GM21619 (cell line): ENCODE data around the gene MRPS34.

Experiments
- ATAC-seq: cut with Tn5 transposase; IDR thresholded peaks from one replicate; pipeline ENCODE4 v1.9.1; 2021; ENCODE audit not compliant: unreplicated experiment

Gene MRPS34

DNA sequence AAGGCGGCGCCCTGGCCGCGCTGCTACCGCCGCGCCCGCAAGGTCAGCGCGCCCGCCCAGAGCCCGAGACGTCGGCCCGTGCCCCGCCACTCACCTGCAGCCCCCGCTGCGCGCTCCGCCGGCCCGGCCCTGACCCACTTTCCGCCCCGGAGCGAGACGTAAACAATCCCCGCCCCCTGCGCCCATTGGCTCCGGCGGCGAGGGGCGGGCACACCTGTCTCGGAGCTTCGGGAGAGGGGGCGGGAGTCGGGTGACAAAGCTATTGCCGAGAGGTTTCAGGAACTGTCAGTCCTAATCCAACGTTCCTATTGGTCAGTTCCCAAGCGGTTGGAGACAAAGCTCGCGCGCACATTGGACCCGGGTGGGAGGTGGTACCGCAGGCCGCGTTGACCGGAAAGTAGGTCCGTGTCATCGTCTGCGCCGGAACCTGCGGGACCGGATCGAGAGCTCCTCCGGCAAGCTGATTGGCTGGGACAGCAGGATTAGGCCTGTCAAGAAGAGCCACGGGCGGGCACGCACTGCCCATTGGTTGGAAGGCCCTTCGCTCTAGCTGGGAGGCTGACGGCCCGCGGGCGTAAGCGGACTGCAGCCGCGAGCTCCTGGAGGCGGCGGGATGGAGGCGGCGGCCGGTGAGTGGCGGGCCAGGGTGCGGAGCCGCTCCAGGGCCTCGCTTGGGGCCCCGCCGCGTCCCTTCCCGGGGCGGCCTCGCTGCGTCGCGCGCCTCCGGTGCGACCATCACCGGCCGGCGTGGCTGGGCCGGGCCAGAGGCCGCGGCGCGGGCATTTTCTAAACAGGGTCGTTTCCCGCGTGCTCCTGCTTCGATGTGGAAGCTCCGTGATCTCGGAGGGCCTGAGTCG, 9.7 kb upstream of the MRPS34 start, which contains the start of the genes NUBP2 and SPSB3:
Gene NUBP2 (plus strand): TSS at position 553 of the 857 bp plus-strand sequence. CDS start 61 bp downstream, at position 614.
Gene SPSB3 (minus strand): TSS at position 164 of the 857 bp plus-strand sequence. CDS start 1,088 bp downstream, outside the sequence.
- ATAC-seq = peak; percentile 79

GRCh38 chr16:1781758-1782407, 8.9 kb upstream of the MRPS34 start:
- ATAC-seq = peak; percentile 4

DNA sequence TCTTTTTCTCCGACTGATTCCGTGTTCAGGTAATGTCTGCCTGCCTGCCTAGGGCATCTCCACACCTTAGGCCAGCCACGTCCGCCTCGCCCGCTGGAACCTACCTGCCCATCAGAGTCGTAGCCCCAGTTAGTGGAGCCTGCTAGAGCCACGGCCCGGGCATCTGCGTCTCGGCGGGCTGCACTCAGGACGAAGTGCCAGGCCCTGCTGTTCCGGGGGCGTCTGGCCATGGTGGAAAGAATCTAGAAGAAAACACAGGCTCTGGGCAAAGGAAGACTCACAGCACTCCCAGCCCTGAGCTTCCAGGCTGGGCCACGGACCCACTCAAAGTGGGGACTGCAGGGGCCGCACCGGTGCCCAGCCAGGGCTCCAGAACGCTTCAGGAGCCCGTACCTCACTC, 8.3 kb upstream of the MRPS34 start:
- ATAC-seq = no peak

GRCh38 chr16:1780677-1781072, 7.7 kb upstream of the MRPS34 start:
- no peak for ATAC-seq

GRCh38 chr16:1779741-1780676, 7.1 kb upstream of the MRPS34 start:
- ATAC-seq = no peak

DNA sequence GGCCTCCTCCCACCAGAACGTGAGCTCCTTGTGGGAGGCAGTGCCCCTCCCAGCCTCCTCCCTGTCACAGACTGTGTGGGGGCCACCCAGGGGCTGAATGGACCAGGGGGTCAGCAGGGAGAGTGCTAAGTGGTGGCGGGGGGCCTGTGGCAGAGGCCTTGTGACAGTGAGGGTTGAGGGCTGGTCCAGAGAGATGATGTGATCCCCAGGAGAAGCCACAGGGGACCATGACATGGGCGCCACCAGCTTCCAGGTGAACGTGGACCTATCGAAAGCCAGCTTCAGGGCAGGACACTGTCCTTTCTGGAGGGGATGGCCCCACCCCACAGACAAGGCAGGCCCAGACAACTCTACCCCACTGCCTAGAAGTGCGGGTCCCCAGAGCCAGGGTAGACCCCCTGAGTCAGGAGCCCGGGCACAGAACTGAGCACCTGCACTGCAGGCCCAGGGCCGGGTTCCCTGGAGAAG, 6.3 kb upstream of the MRPS34 start:
- ATAC-seq = no peak

- no peak for ATAC-seq
Measured at GRCh38 chr16:1778200-1779179, 5.6 kb upstream of the MRPS34 start.

DNA sequence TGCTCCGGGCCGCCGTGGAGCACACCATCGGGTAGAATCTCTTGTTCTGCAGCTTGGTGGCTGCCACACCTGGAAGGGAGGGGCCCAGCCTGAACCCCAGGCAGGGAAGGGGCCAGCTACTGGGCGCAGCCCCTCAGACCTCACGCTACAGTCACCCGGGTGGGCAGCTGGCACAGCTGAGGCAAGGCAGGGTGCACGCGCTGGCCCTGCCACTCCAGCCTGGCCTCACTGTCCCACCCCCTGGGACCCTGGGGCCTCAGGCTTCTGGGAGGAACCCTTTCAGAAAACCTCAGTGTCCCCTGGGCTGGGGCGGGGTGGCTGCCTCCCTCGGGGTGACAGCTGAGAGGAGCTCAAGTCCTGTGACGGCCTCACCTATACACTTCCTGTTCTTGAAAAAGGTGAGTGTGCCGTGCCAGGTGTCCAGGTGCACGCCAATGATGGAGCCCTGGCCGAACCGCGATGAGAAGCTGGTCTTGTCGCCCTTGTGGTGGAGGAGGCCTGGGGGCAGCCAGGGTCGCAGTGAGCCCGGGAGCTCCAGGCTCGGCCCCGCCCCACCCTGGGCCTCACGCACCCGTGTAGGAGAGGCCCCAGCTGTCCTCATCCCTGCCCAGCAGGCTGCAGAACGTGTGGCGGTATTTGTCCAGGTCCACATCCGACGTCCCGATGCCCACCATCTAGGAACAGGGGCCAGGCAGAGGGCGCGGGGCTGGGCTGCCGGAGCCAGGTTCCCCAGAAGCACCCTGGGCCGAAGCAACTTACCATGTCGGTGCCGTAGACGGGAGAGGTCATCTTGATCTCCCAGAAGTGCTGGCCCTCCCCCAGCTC, 4.7 kb upstream of the MRPS34 start:
- no peak for ATAC-seq

GRCh38 chr16:1776991-1777374, 4.0 kb upstream of the MRPS34 start:
- ATAC-seq = no peak

DNA sequence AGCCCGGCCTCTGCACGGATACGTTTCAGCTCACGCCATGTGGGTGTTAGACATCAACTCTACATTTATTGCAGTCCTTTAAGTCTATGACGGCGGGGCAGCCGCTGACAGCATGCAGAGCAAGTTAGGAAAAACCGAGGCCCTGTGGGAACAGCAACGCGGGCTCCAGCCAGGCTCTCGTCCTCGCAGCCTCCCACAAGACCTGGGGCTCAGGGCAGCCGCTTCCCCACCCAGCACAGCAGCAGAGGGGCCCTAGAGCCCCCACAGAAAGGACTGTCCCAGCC, 3.7 kb upstream of the MRPS34 start:
- no peak for ATAC-seq

DNA sequence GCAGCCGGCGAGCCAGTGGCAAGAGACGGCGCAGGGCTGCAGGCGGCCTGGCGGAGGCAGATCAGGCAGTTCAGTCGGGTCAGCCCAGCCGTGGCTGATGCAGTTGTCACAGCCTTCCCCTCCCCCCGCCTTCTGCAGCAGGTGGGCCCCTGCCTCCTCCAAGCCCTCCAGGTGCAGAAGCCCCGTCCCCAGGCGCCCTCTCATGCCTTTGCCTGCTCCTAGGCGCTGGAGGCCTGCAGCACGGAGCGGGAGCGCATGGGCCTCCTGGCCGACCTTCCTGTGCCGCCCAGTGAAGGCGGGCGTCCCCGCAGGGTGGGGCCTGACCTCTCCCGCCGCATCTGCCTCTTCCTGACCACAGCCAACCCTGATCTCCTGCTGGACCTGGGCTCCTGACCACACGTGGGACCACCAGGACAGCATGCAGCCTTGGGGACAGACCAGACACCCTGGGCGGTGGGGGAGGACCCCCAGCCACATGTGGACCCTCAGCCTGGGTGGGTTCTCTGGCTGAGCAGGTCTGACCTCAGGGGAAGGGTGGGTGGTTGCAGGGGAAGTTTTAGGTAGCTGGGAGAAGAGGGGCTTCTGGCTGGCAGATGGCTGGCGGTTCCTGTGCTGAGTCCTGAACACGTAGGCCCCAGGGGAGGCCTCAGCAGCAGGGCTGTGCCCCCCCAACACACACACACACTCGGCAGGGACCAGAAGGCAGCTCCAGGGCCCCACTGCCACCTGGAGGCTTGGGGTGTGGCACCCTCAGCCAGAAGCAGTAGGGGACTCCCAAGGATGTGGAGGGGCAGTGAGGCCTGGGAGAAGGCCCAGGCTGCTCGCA, 3.1 kb upstream of the MRPS34 start:
- ATAC-seq = no peak

DNA sequence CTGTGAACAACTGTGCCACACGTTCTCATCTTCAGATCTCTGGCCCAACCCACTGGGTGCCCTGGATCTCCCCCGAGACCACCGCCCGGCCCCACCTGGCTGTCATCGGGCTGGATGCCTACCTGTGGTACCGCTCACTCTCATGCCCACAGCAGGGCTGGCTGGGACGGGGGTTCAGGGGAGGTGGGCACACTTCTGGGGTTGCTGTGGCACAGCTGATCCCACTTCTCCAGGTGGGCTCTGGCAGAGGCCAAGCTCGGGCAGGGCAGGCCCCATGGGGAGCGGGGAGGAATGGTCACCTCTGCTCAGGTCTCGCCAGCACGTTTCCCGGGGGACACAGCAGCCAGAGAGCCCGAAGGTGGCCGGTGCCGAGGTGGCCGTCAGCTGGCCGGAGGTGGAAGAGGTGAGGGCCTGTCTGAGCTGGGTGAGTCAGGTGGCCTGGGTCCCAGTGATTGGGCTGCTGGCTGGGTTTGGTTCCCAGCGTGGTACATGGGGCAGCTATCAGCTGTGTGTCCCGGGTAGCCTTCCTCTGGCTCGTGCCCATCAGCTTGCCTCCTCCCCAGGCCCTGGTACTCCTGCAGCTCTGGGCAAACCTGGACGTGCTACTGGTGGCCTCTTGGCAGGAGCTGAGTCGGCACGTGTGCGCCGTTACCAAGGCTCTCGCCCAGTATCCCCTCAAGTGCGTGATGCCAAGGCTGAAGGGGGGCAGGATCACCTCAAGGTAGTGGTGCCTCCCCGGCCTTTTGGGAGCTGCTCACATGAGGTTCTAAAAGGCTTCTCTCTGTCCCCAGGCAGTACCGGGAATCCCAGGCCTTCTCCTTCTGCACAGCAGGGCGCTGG, 2.3 kb upstream of the MRPS34 start:
- no peak for ATAC-seq

DNA sequence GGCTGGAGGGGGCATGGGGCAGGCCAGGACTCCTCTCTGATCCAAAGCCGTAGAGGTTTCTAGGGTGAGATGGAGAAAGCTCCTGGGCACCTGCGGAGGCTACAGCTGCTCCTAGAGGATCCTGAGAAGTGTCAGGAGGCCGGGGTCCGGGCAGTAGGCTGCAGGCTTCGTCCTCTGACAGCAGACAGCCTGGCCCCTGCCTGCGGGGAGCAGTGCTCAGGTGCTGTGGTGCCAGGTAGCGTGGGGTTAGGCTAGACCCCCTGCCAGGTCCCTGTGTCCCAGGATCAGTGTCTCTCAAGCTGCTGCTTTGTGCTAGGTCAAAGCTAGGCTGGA, 1.5 kb upstream of the MRPS34 start:
- ATAC-seq = no peak

DNA sequence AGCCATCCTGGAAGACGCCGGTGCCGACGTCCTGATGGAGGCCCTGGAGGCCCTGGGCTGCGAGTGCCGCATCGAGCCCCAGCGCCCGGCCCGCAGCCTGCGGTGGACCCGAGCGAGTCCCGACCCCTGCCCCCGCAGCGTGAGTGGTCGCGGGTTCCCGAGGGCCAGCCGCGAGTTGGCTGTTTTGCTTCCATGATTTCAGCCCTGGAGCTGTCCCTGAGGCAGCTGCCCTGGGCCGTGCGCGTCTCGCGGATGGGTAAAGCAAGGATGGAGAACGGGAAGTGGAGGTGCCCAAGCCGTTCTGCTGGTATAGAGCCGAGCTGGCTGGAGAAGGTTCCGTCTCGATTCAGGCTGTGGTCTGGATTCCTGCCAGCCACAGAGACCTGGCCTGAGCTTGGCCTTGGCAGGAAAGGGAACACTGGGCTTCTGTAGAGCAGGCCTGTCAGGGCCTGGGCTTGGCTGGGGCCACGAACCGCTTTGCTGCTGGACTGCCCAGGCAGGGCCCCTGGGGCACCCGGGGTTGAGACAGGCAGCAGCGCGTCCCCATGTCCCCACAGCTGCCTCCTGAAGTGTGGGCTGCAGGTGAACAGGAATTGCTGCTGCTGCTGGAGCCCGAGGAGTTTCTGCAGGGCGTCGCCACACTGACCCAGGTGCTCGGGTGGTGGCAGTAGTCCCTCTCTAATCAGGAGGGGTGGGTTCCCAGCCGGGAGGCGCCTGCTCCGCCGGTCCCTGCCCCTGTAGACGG, 941 bp upstream of the MRPS34 start:
- no peak for ATAC-seq

DNA sequence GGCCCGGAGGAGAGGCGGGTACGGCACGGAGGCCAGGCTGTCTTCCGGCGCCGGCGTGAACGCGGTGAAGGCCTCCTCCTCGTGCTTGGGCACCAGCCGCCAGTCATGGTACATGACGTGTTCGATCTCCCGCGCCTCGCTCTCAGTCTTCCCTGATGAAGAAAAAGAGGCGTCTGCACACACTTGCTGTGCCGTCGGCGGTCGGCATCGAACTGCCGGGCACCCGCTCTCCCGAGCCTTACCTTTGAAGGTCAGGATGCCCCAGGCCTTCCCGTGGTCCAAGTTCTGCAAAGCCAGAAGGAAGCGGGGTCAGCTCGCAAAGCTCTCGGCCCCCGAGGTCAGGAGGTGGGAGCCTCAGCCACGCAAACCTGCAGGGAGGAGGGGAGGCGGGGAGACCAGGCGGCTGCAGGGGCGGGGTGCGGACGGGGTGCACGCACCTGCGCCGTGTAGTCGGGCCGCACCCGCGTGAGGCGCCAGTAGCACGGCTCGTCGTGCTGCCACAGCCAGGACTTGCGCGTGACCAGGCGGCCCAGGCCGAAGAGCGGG, 499 bp downstream of the MRPS34 start, which contains the start of gene EME2:
Gene EME2 (plus strand): TSS at position 449 of the 546 bp plus-strand sequence. CDS start 418 bp downstream, outside the sequence.
- ATAC-seq = peak; percentile 11

DNA sequence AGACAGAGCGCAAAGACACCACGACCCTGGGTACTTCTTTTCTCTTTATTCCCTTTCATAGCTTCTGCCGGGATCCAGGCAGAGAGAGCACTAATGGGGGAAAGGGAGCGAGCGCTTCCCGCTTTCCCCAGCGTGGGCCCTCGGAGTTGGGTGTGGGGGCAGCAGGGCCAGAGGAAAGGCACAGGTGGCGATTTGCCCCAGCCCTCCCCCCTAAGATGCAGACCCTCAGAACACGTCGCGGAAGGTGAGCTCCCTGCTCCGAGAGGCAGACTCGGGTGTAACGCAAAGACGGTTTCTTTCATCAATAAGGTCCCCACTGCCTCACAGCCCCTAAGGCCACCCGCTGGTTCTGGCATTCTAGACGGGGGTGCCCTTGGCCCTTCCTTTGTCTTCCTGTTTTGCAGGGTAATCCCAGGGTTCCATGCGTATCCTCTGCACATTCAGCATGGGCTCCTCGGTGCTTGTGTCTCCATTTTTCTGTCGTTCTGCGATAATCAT, 1.0 kb downstream of the MRPS34 start:
- ATAC-seq = no peak
